GM12891 (cell line): Measurements from ENCODE around the gene FOXB2. TPM values are rescaled to one million over a fixed set of nuclear protein-coding genes. Genes with fewer than 3 reads are reported as not detected.
"Not testable (repeated sequence)": the region's sequence is repeated elsewhere in the genome, so short reads cannot be mapped to it uniquely, and the experiment has no call there.

Experiments used
- DNase-seq: peaks from one replicate; pipeline ENCODE4 v3.0.0; 2011; ENCODE audit warnings: low spot score; ENCODE audit not compliant: insufficient read length
- FAIRE-seq: peaks from 2 replicates; lab custom pipeline; 2011; peaks lifted over from hg19 to GRCh38; lab: Jason Lieb, UNC
- PAX5 ChIP-seq: IDR thresholded peaks from 2 replicates; pipeline ENCODE4 v1.6.1; 2011; ENCODE audit warnings: low read length, moderate library complexity, mild to moderate bottlenecking; ENCODE audit not compliant: insufficient read depth, severe bottlenecking
- POLR2A ChIP-seq: IDR thresholded peaks from 2 replicates; pipeline ENCODE4 v1.6.1; 2011; ENCODE audit warnings: low read depth, low read length, control low read depth
- POLR2AphosphoS5 ChIP-seq: IDR thresholded peaks from 2 replicates; pipeline ENCODE4 v1.6.1; 2011; ENCODE audit warnings: low read depth, low read length, control low read depth
- POU2F2 ChIP-seq: IDR thresholded peaks from 2 replicates; pipeline ENCODE4 v1.6.1; 2011; ENCODE audit warnings: low read depth, mild to moderate bottlenecking, control low read depth, low read length, moderate library complexity
- SPI1 ChIP-seq: IDR thresholded peaks from 2 replicates; pipeline ENCODE4 v1.6.1; 2011; ENCODE audit warnings: low read depth, low read length, control low read depth
- TAF1 ChIP-seq: IDR thresholded peaks from 2 replicates; pipeline ENCODE4 v1.6.1; 2011; ENCODE audit warnings: low read depth, low read length, control low read depth
- polyA plus RNA-seq: library from polyadenylated mRNA; unstranded; fragments of >200 nt; gene quantifications from one replicate; pipeline ENCODE4 v1.2.1, GENCODE V29; 2012; ENCODE audit warnings: low read depth, missing spikeins, inconsistent platforms; ENCODE audit not compliant: missing spikeins

FOXB2 gene
- not detected for polyA plus RNA-seq

- no peak for FAIRE-seq
- TF ChIP-seq TAF1: no peak
- TF ChIP-seq PAX5: no peak
- no peak for TF ChIP-seq SPI1
- TF ChIP-seq POU2F2: no peak
- no peak for TF ChIP-seq POLR2AphosphoS5
- TF ChIP-seq POLR2A: no peak
- DNase-seq: no peak
Observed at GRCh38 chr9:77019236-77019925, at the start of gene FOXB2. TSS of gene FOXB2 (plus strand) at chr9:77019655. CDS start at chr9:77019655, 0 bp downstream.

- no peak for FAIRE-seq
- no peak for DNase-seq
- TF ChIP-seq POLR2A (no peak), POU2F2 (no peak), SPI1 (no peak), TAF1 (no peak), POLR2AphosphoS5 (no peak), PAX5 (no peak)
Observed at GRCh38 chr9:76969716-76970115, 49.7 kb upstream of the FOXB2 start.

- FAIRE-seq, DNase-seq: not testable (repeated sequence)
Observed at GRCh38 chr9:76978831-76979230, 40.6 kb upstream of the FOXB2 start.

- DNase-seq (no peak), FAIRE-seq (no peak)
- TF ChIP-seq POLR2AphosphoS5 (no peak), PAX5 (no peak), TAF1 (no peak), POU2F2 (no peak), POLR2A (no peak), SPI1 (no peak)
Observed at GRCh38 chr9:76980566-76980965, 38.9 kb upstream of the FOXB2 start.

GRCh38 chr9:76984486-76984885, 35.0 kb upstream of the FOXB2 start:
- no peak for FAIRE-seq
- DNase-seq: no peak
- TF ChIP-seq SPI1: no peak
- no peak for TF ChIP-seq TAF1
- no peak for TF ChIP-seq POLR2A
- TF ChIP-seq PAX5: no peak
- TF ChIP-seq POU2F2: no peak
- no peak for TF ChIP-seq POLR2AphosphoS5

GRCh38 chr9:76985581-76985980, 33.9 kb upstream of the FOXB2 start:
- no peak for FAIRE-seq
- DNase-seq: no peak

GRCh38 chr9:76987594-76988200, 31.8 kb upstream of the FOXB2 start:
- no peak for TF ChIP-seq POU2F2
- no peak for TF ChIP-seq TAF1
- FAIRE-seq: peak; percentile 74
- peak; percentile 20 for DNase-seq

More at GRCh38 chr9:76985581-76985980, 33.9 kb upstream of the FOXB2 start:
- TF ChIP-seq POU2F2 (no peak), POLR2AphosphoS5 (no peak), PAX5 (no peak), TAF1 (no peak), POLR2A (no peak), SPI1 (no peak)

- FAIRE-seq: no peak
- TF ChIP-seq POLR2A (no peak), TAF1 (no peak), POU2F2 (no peak)
- DNase-seq: no peak
Observed at GRCh38 chr9:76988941-76989340, 30.5 kb upstream of the FOXB2 start.

GRCh38 chr9:76989501-76989900, 30.0 kb upstream of the FOXB2 start:
- no peak for TF ChIP-seq POLR2AphosphoS5
- no peak for TF ChIP-seq POLR2A
- FAIRE-seq: no peak

GRCh38 chr9:76996700-76997099, 22.8 kb upstream of the FOXB2 start:
- TF ChIP-seq POLR2A (no peak), POLR2AphosphoS5 (no peak), PAX5 (no peak), SPI1 (no peak), POU2F2 (no peak), TAF1 (no peak)
- FAIRE-seq: no peak
- DNase-seq: no peak

More at GRCh38 chr9:76989501-76989900, 30.0 kb upstream of the FOXB2 start:
- no peak for DNase-seq
